Hindlimb muscle (tissue), 1 donor: ENCODE data around the gene TPSB2. TPM values are rescaled to one million over a fixed set of nuclear protein-coding genes. Genes with fewer than 3 reads are reported as not detected.
"Not testable (repeated sequence)": the region's sequence is repeated elsewhere in the genome, so short reads cannot be mapped to it uniquely, and the experiment has no call there.

Source experiments
- DNase-seq: peaks from one replicate; pipeline ENCODE4 v3.0.0-alpha.2; 2013
- polyA plus RNA-seq: library from polyadenylated mRNA; unstranded; fragments of 120-200 nt; gene quantifications from one replicate; pipeline ENCODE4 v1.2.1, GENCODE V29; 2013; ENCODE audit not compliant: insufficient read length

Gene TPSB2
- polyA plus RNA-seq, 1 donor: 2.7 TPM

GRCh38 chr16:1199347-1200013 is 30.5 kb downstream of the TPSB2 start:
- DNase-seq: no peak

GRCh38 chr16:1198671-1199346 is 31.2 kb downstream of the TPSB2 start:
- DNase-seq: not testable (repeated sequence)

- no peak for DNase-seq
These were observed 31.8 kb downstream of the TPSB2 start for GRCh38 chr16:1198194-1198593.

- no peak for DNase-seq
These were observed 32.6 kb downstream of the TPSB2 start for GRCh38 chr16:1197237-1197866.

- DNase-seq: no peak
These were observed 33.5 kb downstream of the TPSB2 start for GRCh38 chr16:1196494-1196893.

GRCh38 chr16:1195393-1195666 is 34.7 kb downstream of the TPSB2 start:
- DNase-seq: no peak

GRCh38 chr16:1194665-1195392 is 35.2 kb downstream of the TPSB2 start:
- no peak for DNase-seq

GRCh38 chr16:1193825-1194581 is 36.0 kb downstream of the TPSB2 start:
- DNase-seq: no peak

- DNase-seq: no peak
These were observed 36.7 kb downstream of the TPSB2 start for GRCh38 chr16:1193143-1193824.

GRCh38 chr16:1192384-1193073 is 37.5 kb downstream of the TPSB2 start:
- DNase-seq: no peak

GRCh38 chr16:1190789-1191188 is 39.2 kb downstream of the TPSB2 start:
- DNase-seq: not testable (repeated sequence)

- no peak for DNase-seq
These were observed 40.5 kb downstream of the TPSB2 start for GRCh38 chr16:1189455-1189854.

GRCh38 chr16:1188432-1189189 is 41.4 kb downstream of the TPSB2 start:
- peak; percentile 46 for DNase-seq

GRCh38 chr16:1185460-1186207 is 44.4 kb downstream of the TPSB2 start:
- DNase-seq: not testable (repeated sequence)

- no peak for DNase-seq
These were observed 45.0 kb downstream of the TPSB2 start for GRCh38 chr16:1184980-1185379.

GRCh38 chr16:1184156-1184868 is 45.7 kb downstream of the TPSB2 start:
- no peak for DNase-seq

GRCh38 chr16:1182950-1183907 is 46.8 kb downstream of the TPSB2 start:
- DNase-seq: no peak

GRCh38 chr16:1182316-1182671 is 47.7 kb downstream of the TPSB2 start:
- no peak for DNase-seq
